ENCODE measurements around the gene RPL27. TPM values are rescaled to one million over a fixed set of nuclear protein-coding genes. Genes with fewer than 3 reads are reported as not detected.

RPL27 gene
- polyA plus RNA-seq, 1 donor: 2,367 TPM

Other genes with a start within 250 kb of the RPL27 start
- 69.2 TPM for gene RAMP2, start 237.2 kb upstream of the RPL27 start, polyA plus RNA-seq (ENCODE audit: insufficient read length)
- 30.0 TPM for gene VPS25, start 225.0 kb upstream of the RPL27 start, polyA plus RNA-seq (ENCODE audit: insufficient read length)
- 0.19 TPM for gene WNK4, start 217.8 kb upstream of the RPL27 start, polyA plus RNA-seq (ENCODE audit: insufficient read length)
- 53.5 TPM for gene COA3, start 199.7 kb upstream of the RPL27 start, polyA plus RNA-seq (ENCODE audit: insufficient read length)
- gene CNTD1, start 199.6 kb upstream of the RPL27 start, polyA plus RNA-seq (ENCODE audit: insufficient read length): 0.70 TPM
- 49.3 TPM for gene BECN1, start 174.1 kb upstream of the RPL27 start, polyA plus RNA-seq (ENCODE audit: insufficient read length)
- 48.1 TPM for gene PSME3, start 165.0 kb upstream of the RPL27 start, polyA plus RNA-seq (ENCODE audit: insufficient read length)
- gene AOC2, start 153.8 kb upstream of the RPL27 start, polyA plus RNA-seq (ENCODE audit: insufficient read length): 1.0 TPM
- gene AOC3, start 147.2 kb upstream of the RPL27 start, polyA plus RNA-seq (ENCODE audit: insufficient read length): 27.0 TPM
- gene G6PC1, start 97.6 kb upstream of the RPL27 start, polyA plus RNA-seq (ENCODE audit: insufficient read length): not detected
- gene AARSD1, start 34.0 kb upstream of the RPL27 start, polyA plus RNA-seq (ENCODE audit: insufficient read length): 56.9 TPM
- gene PTGES3L, start 18.3 kb upstream of the RPL27 start, polyA plus RNA-seq (ENCODE audit: insufficient read length): 69.1 TPM
- gene RUNDC1, start 17.9 kb upstream of the RPL27 start, polyA plus RNA-seq (ENCODE audit: insufficient read length): 9.6 TPM
- gene IFI35, start 8.4 kb downstream of the RPL27 start, polyA plus RNA-seq (ENCODE audit: insufficient read length): 7.2 TPM
- gene VAT1, start 24.0 kb downstream of the RPL27 start, polyA plus RNA-seq (ENCODE audit: insufficient read length): 68.5 TPM
- gene RND2, start 26.8 kb downstream of the RPL27 start, polyA plus RNA-seq (ENCODE audit: insufficient read length): 0.45 TPM
- gene BRCA1, start 126.9 kb downstream of the RPL27 start, polyA plus RNA-seq (ENCODE audit: insufficient read length): 9.6 TPM
- 59.3 TPM for gene NBR1, start 172.8 kb downstream of the RPL27 start, polyA plus RNA-seq (ENCODE audit: insufficient read length)
- 9.5 TPM for gene TMEM106A, start 213.5 kb downstream of the RPL27 start, polyA plus RNA-seq (ENCODE audit: insufficient read length)
- 11.2 TPM for gene CCDC200, start 230.2 kb downstream of the RPL27 start, polyA plus RNA-seq (ENCODE audit: insufficient read length)
- 2.1 TPM for gene RNU2-1, start 235.6 kb downstream of the RPL27 start, polyA plus RNA-seq (ENCODE audit: insufficient read length)

Measured in hindlimb muscle (tissue), 1 donor.